ENCODE data around the gene EFCAB11.

GRCh38 chr14:89827265-89827664 is 127.3 kb downstream of the EFCAB11 start:
- TF ChIP-seq ARNTL (CRISPR knock-in tag; IDR thresholded peaks at IDR 0.05; ENCODE audit: borderline replicate concordance, low read depth) (no peak), ZFP30 (CRISPR knock-in tag; IDR thresholded peaks at IDR 0.05) (no peak), RARB (CRISPR knock-in tag; IDR thresholded peaks at IDR 0.05) (no peak), CSDC2 (CRISPR knock-in tag; IDR thresholded peaks at IDR 0.05) (no peak), CREB5 (CRISPR knock-in tag; IDR thresholded peaks at IDR 0.05; ENCODE audit: low read depth) (no peak), PATZ1 (CRISPR knock-in tag; IDR thresholded peaks at IDR 0.05; ENCODE audit: borderline replicate concordance) (no peak), ESRRG (CRISPR knock-in tag; IDR thresholded peaks at IDR 0.05) (no peak), ZFP3 (CRISPR knock-in tag; IDR thresholded peaks at IDR 0.05) (no peak), ISL1 (CRISPR knock-in tag; IDR thresholded peaks at IDR 0.05) (no peak), TOX (CRISPR knock-in tag; IDR thresholded peaks at IDR 0.05; ENCODE audit: borderline replicate concordance) (no peak), TCF4 (CRISPR knock-in tag; IDR thresholded peaks at IDR 0.05; ENCODE audit: borderline replicate concordance) (no peak), ZNF8 (CRISPR knock-in tag; IDR thresholded peaks at IDR 0.05) (no peak)
